ENCODE data around the gene RASA4B.
"Not testable (repeated sequence)": the region's sequence is repeated elsewhere in the genome, so short reads cannot be mapped to it uniquely, and the experiment has no call there.

The RASA4B gene

DNA sequence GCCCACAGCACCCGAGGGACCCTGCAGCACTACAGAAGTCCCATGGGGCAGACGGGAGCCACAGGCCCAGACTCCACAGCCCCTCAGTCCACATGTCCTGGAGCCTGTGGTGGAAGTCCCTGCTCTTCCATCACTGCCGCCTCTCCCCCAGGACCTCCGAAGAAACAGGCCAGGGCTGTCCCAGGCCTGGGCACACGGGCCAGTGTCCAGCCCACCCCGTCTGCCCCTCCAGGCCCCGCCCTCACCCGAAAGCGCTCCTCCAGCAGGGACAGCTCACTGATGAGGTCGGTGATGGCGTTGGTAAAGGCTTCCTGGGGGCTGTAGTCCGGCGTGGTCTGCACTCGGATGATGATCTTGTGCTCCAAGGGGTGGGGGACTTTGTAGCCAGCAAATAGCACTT lies 43.5 kb downstream of the RASA4B start:
- DNase-seq (ENCODE audit: low spot score): not testable (repeated sequence)

DNA sequence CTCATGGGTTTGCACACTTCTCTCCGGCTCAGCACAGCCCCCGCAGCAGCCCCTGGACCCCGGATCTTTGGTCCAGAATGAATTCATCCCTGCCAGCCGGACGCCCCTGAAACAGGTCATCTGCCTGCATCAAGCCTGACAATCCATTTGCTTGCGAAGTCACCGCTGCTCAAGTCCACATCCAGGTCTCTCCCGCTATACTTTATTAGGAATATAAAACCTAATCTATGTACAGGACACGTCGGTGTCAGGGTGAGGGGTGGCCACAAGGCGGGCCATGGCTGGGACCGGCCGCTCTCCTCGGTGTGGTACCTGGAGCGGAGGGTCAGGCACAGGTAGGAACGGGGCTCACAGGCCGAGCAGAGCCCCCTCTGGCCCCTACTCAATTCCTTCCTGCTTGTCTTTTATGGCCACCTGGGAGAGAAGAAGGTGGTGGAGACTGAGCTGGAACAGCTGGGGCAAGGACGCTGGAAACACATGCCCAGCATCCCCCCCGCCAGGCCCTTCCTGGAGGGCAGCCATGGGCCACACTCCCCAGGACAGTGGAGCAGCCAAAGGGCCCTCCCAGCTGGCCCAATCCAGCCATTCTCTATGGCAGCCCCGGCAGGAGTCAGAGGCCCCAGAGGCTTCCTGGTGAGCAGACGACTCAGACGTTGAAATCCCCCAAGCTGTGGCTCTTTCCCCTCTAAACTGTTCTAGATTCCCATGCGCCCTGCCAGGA lies 44.1 kb downstream of the RASA4B start:
- DNase-seq (ENCODE audit: low spot score): no peak

DNA sequence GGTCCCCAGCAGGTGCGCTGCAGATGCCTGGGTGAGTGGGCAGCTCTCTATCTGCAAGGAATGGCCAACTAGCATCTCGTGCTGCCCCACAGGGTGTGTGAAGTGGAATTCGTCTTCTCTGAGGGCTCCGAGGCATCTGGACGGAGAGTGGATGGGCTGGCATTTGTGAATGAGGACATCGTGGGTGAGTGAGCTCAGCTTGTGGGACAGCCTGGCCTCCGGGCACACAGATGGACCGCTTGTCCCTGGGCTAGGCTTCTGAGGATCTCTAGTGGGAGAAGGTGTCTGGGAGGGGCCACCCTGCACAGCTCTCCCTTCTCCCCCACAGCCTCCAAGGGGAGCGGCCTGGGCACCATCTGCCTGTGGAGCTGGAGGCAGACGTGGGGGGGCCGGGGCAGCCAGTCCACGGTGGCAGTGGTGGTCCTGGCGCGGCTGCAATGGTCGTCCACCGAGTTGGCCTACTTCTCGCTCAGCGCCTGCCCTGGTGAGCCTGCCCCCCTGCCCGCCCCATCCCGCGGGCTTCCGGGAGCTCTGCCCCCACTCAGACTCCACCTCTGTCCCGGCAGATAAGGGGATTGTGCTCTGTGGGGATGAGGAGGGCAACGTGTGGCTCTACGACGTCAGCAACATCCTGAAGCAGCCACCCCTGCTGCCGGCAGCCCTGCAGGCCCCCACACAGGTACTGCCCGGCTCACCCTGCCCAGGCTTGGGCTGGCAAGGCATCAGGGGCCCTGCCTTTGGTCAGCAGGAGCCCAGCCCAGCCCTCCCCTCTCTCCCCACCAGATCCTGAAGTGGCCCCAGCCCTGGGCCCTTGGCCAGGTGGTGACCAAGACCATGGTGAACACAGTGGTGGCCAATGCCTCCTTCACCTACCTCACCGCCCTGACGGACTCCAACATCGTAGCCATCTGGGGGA lies 45.2 kb downstream of the RASA4B start:
- no peak for DNase-seq (ENCODE audit: low spot score)

DNA sequence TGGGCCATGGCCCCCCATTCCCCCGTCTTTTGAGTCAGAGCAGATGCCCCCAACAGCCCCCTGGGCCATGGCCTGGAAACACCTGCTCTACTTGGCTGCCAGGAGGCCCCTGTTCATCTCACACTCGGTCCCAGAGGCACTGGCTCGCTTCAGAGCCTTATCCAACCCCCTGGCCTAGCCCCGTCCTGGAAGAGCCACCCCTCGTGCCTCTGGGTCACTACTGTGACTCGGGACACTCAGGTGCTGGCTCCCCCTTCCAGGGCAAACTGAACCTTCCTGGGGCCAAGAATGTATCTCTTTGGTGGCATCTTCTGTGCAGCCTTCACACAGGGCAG lies 45.8 kb downstream of the RASA4B start:
- DNase-seq (ENCODE audit: low spot score): no peak

DNA sequence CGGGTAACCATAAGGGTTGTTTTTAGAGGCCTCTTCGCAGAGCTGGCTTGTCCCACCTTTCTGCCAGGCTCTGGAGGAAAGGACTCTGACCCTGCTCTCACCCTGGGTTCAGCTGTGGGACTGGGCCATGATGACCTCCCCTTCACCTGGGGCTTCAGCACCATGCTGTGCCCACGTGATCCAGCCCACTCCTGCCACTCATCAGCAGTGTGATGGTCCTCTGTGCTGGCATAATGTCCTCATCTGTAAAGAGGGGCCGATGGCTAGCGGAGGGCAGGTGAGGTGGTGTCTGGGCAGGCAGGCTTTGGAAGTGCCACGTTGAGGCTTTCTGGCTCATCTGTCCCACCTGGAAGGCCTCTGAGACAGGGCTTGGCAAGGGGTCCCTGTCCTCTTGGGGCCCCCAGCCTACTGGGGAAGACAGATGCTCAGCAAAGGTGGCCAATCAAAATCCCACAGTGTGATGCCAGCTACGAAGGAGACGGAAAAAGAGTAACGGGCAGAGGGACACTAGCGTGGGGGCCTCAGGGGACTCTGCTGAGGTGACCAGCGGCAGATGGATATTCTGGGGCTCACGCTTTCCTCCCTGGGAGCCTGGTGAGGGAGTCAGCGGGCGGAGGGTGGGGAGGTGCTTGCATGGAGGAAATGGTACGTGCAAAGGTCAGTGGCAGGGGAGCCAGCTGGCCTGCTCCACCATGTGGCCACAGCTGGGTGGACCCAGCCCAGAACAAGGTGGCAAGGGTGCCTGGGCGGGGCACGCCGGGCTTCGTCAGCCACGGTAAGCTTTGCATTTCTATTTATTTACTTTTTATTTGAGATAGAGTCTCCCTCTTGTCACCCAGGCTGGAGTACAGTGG lies 47.4 kb downstream of the RASA4B start:
- no peak for DNase-seq (ENCODE audit: low spot score)

DNA sequence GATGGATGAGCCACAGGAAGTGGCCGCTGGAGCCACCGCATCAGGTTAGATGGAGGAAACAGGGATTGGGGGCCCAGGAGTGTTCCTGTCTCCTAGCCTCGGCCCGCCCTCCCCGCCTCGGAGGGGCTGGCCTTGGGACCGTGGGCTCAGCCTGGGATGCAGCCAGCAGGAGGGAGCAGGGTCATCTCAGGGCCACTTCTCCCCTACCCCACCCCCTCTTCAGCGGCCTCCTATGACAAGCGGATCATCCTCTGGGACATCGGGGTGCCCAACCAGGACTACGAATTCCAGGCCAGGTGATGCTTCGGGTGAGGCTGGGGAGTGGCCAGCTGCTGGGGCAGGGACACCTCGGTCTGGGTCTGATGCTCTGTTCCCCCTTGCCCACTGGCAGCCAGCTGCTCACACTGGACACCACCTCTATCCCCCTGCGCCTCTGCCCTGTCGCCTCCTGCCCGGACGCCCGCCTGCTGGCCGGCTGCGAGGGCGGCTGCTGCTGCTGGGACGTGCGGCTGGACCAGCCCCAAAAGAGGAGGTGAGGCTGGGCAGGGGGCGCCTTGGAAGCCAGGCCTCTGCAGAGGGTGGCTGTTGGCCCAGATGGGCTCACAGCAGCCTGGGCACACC lies 48.1 kb downstream of the RASA4B start:
- no peak for DNase-seq (ENCODE audit: low spot score)

DNA sequence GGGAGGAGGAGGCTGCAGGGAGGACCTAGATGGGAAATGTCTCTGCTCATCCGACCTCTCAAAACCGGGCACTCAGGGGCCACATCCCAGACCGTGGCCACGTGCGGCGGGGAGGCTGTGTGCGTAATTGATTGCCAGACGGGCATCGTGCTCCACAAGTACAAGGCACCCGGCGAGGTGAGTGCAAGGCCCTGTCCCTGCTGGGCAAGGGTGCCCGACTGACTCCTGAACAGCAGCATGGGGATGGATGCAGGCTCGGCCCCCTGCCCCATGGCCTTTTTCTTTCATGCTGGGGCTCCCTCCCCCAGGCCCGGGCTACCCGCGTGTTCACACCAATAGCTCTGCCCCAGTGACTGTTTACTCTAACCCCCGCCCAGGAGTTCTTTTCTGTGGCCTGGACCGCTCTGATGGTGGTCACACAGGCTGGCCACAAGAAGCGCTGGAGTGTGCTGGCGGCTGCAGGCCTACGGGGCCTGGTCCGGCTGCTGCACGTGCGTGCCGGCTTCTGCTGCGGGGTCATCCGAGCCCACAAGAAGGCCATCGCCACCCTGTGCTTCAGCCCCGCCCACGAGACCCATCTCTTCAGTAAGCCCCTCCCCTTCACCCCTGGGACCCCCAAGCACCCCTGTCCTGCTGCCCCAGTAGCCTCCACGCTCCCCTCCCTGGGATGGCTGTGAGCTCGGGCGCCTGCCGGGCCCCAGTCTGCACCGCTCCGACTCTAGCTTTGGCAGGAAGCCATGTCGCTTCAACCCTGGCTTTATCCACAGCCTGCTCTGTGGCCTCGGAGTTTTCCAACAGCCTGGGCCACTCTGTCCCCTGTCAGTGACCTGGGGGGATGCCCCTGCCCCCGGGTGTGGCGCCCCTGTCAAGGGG lies 48.9 kb downstream of the RASA4B start:
- no peak for DNase-seq (ENCODE audit: low spot score)

DNA sequence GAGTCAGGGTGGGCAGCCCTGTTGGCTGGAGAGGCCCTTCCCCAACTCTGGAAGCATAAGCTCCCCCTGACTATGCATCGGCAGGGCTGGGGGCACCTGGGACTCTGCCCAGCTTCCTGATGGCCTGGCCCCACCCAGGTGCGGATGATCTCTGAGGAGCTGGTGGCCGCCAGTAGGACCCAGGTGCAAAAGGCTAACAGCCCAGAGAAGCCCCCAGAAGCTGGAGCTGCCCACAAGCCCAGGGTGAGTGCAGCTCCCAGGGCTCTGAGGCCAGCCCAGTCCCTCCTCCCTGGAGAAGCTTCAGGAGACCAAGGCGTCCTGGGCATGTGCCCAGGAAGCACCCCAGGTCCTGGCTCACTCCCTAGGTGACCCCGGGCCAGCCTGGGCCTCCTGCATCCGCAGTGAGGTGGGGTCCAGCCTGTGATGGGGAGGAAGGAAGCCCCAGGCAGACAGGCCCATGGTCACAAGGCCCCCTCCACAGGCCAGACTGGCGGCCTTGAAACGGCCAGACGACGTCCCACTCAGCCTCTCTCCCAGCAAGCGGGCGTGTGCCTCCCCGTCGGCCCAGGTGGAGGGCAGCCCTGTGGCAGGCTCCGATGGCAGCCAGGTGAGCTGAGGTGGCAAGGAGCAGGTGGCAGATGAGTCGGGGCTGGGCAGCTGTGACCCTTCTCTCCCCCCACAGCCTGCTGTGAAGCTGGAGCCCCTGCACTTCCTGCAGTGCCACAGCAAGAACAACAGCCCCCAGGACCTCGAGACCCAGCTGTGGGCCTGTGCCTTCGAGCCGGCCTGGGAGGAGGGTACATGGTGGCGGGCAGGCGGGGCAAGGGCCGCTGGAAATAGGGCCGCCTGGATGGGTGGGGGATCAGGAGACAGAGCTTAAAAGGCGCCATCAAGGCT lies 49.7 kb downstream of the RASA4B start:
- no peak for DNase-seq (ENCODE audit: low spot score)

DNA sequence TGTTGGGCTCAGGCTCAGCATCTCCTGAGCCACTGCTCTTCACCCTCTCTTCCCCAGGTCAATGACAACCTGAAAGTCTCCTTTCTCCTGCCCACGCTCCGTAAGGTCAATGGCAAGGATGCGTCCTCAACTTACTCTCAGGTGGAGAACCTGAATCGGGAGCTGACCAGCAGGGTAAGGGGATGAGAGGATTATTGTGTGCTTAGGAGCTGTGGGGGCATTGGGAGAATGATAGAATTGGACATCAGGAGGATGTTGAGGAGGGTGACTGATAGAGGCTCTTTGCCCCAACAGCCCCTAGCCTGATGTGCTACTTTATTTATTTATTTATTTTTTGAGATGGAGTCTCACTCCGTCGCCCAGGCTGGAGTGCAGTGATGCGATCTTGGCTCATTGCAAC lies 51.5 kb downstream of the RASA4B start:
- DNase-seq (ENCODE audit: low spot score): no peak

DNA sequence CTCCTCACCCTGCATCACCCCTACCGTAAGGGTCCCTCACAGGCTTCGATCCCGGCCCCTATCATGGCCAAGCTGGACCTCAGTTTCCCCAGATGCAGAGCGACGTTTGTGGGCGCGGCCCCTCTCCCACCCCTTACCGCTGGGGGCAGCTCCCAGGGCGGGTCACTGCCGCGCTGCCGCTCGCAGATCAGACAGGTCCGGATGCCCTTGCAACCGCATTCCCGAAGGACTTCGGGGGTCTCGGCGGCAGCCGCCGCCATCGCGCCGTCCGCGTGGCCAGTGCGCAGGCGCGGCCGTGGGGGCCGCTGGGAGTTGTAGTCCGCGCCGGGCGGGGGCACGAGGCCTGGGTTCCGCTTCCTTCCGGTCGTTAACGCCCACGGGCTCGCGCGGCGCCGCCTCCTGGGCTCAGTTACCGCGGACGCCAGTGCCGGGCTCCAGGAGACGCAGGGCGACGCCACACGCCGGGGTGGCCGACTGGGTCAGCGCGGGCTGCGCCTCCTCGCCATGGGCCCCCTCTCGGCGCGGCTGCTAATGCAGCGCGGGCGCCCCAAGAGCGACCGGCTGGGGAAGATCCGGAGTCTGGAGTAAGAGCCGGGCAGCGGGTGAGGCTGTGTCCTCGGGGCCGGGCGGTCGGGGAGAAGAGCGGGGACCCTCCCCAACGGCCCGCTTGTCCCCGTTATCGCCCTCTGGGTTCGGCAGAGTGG lies 52.8 kb downstream of the RASA4B start, which contains the start of the genes ALKBH4 and LRWD1:
Gene ALKBH4 (minus strand): TSS at position 287 of the 704 bp plus-strand sequence. CDS start 27 bp downstream, at position 260.
Gene LRWD1 (plus strand): TSS at position 408 of the 704 bp plus-strand sequence. CDS start 97 bp downstream, at position 505.
- peak; percentile 87 for DNase-seq (ENCODE audit: low spot score)

DNA sequence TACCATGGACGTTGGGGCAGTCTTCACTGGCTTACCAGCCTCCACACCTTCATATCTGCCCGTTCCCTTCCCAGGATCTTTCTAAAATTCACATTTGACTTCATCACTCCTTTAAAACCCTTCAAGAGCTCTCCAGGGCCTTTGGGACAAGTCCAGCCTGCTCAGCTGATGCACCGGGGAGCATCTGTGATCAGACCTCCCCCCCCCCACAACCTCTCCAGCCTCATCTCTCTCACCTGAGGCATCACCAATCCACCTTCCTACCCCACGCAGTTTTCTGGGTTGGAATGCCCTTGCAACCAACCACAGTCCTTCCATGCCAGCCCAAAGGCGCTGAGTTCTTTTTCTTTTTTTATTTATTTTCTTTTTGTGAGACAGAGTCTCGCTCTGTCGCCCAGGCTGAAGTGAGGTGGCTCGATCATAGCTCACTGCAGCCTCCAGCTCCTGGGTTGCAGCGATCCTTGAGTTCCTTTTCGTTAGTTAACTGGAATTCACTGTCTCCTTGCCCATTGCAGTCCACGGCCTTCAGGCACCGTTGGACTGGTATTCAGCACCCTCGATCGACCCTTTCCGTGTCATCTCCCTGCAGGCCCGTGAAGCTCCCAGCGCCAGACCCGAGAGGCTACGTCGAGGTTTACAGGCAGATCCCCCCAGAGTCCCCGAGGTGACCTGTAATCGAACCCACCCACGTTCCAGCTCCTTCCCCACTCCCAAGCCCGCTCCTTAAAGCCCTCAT lies 53.6 kb downstream of the RASA4B start:
- DNase-seq (ENCODE audit: low spot score): no peak

DNA sequence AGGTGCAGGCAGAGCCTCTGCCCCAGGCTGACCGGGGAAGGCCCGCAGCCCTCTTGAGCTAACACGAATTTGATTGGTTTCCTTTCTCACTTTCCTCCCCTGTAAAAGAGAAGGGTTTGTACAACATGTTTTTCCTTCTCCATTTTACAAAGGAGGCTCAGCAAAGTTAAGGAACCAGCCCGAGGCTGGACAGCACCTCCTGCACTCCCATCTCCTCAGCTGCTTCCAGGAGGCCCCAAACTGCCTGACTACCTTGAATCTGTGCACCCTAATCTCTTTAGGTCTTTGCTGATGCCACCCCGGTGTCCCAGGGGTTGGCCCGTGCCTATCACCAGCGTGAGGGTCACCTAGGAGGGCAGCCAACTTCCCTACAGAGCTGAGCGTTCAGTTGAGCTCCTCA lies 57.1 kb downstream of the RASA4B start:
- DNase-seq (ENCODE audit: low spot score): no peak

DNA sequence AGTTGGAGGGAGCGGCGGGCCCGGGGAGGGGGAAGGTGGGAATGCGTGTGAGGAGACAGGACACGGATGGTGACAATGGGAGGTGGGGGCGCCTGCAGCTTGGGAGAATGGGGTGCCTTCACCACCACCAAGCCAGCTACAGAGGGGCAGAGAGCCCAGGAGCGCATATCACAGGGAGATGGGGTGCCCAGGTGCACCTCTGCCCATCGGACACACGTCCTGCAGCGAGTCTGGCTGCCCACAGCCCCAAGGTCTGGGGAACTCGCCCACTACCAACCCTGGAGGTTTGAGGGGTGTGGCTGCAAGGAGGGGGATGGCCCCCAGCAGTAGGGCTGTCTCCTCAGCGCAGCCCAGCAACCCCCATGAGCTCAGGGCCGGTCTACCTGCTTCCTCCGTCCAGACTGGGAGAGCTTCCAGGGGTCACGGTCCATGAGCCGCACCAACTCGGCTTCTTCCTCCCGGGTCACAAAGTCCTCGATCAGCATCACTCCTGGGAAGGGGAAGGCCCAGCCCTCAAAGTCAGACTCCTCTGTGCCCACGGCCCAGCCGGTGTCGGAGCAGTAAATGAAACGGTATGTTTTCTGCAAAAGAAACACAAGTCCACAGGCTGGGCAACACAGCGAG lies 58.2 kb downstream of the RASA4B start:
- DNase-seq (ENCODE audit: low spot score): no peak

DNA sequence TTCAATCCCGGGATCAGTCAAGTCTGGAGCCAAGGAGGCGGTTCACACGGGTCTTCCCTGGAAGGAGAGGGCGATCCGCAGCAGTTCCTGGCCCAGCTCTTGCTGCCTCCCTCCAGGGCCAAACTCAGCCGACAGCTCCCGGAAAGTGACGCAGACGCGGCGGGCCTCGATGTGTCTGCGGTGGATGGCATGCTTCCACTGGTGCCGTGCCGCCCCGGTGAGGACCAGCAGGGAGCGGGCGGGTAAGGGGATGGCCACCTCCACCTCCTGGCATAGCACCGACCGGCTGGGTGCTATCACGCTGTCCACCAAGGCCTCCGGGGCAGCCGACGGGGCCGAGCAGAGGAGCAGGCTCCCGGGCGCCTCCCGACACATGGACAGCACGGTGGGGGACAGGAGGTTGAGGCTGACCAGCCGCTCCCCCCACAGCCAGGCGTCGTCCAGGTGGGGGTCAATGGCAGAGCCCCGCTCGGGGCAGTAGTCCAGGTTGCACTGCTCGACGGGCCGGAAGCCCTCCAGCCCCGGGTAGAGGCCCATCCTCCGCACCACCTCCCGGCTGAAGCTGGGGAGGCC lies 60.1 kb downstream of the RASA4B start:
- no peak for DNase-seq (ENCODE audit: low spot score)

DNA sequence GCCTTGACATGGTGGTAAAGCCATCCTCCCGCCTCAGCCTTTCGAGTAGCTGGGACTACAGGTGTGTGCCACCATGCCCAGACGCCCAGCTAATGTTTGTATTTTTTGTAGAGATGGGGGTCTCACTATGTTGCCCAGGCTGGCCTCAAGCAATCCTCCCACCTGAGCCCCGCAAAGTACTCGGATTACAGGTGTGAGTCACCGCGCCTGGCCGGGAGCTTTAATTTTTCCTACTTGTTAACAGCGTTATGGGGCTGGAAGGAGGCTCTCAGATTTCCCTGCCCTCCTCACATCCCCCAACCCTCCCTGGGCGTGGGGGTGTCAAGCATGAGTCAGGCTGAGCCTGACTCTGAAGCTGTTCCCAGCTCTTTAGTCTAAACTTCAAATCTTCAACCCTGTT lies 61.2 kb downstream of the RASA4B start:
- DNase-seq (ENCODE audit: low spot score): no peak

DNA sequence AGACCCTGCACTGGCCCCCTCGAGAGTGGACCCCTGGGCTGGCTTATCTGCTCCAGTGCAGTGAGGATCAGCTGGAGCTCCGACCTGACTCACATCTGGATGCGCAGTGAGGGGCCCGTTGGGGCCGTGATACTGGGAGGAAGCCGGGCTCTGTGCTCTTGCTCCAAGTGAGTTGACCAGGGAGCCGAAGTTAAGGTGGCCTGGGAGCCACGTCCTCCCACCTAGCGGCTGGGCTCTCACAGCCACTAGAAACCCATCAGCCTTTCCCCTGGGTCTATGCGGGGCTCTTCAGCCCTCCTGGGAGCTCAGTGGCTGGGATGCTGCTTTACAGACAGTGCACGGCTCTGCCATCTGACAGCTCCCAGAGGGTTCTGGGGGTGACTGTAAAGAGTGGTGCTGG lies 62.0 kb downstream of the RASA4B start:
- no peak for DNase-seq (ENCODE audit: low spot score)

DNA sequence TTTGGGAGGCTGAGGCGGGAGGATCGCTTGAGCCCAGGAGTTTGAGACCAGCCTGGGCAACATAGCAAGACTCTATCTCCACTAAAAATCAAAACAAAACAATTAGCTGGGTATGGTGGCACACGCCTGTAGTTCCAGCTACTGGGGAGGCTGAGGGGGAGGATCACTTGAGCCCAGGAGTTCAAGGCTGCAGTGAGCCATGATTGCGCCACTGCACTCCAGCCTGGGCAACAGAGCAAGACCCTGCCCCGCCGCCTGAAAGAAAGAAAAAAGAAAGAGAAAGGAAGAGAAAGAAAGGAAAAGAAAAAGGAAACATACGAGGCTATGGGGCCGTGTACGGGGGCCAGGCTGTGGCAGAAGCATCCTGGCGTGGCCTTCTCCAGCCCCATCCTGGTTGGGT lies 62.6 kb downstream of the RASA4B start:
- DNase-seq (ENCODE audit: low spot score): not testable (repeated sequence)

DNA sequence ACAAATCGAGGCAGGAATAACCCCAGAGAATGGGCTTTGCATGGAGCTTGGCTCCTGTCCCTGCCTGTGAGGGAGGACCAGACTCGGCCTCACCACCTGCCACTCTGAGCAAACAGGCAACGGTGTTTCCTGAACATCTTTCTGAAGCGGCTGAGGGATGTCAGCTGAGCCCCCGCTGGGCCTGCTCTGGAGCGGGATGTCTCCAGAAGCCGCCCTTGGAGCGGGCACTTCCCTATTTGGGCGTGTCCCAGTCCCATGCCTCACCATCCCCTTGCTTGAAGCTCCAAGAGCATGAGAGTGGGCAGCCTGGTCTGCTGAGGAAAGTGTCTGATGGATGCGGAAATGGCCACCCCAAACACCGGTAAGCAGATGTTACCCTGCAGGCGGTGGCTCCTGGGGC lies 63.1 kb downstream of the RASA4B start:
- DNase-seq (ENCODE audit: low spot score): no peak
